ENCODE data around the gene MED14. TPM values are rescaled to one million over a fixed set of nuclear protein-coding genes. Genes with fewer than 3 reads are reported as not detected.

The MED14 gene
- total RNA-seq, 1 donor from 2014 or later: 52.7 TPM

DNA sequence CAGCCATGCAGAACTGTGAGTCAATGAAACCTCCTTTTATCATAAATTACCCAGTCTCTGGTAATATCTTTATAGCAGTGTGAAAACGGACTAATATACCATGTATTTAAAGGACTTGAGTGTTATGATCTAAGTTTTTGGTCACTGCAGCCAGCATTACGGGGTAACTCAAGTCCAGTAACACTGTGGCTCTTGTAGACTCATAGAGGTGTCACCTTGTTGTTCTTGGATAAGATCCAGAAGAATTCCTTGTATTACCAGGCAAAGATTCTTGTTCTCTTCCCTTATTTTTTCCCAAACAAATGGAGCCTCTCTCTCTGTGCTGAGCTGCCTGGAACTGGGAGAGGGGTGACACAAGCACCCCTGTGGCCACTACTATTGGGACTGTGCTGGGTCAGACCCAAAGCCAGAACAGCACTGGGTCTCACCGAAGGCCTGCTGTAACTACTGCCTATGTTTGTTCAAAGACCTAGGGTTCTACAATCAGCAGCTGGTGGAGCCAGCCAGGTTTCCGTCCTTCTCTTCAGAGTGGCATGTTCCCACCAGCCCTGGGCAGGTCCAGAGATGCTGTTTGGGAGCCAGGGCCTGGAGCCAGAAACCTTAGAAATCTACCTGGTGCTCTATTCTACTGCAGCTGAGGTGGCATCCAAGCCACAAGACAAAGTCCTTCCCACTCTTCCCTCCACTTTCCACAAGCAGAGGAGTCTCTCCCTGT lies 43.7 kb upstream of the MED14 start:
- Mint-ChIP-seq H3K36me3 (ENCODE audit: low read depth) (no peaks in the 10 kb centered on the region), H3K27me3 (ENCODE audit: low read depth) (no peaks in the 10 kb centered on the region), H3K27ac (ENCODE audit: unreplicated experiment) (no peak overlapping the region), H3K4me1 (peaks cover under 1% of the 10 kb centered on the region), H3K4me3 (no peak overlapping the region), H3K9me3 (peaks cover 2% of the 10 kb centered on the region)
- DNase-seq (ENCODE audit: low read depth, low spot score): no peak
- TF ChIP-seq, protein P1, sequence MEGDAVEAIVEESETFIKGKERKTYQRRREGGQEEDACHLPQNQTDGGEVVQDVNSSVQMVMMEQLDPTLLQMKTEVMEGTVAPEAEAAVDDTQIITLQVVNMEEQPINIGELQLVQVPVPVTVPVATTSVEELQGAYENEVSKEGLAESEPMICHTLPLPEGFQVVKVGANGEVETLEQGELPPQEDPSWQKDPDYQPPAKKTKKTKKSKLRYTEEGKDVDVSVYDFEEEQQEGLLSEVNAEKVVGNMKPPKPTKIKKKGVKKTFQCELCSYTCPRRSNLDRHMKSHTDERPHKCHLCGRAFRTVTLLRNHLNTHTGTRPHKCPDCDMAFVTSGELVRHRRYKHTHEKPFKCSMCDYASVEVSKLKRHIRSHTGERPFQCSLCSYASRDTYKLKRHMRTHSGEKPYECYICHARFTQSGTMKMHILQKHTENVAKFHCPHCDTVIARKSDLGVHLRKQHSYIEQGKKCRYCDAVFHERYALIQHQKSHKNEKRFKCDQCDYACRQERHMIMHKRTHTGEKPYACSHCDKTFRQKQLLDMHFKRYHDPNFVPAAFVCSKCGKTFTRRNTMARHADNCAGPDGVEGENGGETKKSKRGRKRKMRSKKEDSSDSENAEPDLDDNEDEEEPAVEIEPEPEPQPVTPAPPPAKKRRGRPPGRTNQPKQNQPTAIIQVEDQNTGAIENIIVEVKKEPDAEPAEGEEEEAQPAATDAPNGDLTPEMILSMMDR (conservative IDR thresholded peaks at IDR 0.05): no peak

DNA sequence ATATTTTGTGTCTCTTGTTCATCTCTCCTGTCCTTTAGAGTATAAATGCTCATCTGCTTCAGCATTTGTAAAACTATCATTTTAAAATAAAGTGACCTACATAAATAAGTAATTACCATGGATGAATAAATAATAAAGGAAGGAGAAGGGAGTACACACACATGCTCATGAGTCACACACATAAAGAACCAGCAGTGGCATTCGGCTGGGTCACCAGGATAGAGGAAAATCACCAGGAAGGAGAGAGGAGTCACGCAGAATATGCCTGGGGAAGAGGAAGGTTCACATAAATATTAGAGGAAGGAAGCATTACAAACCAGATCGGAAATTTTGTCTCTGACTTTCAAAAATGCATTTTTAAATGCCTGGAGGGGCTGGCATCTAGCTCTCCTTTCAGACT lies 38.5 kb upstream of the MED14 start:
- Mint-ChIP-seq H3K4me1 (peaks cover 5% of the 10 kb centered on the region), H3K9me3 (peaks cover 3% of the 10 kb centered on the region), H3K27ac (ENCODE audit: unreplicated experiment) (no peak overlapping the region), H3K36me3 (ENCODE audit: low read depth) (no peaks in the 10 kb centered on the region), H3K27me3 (ENCODE audit: low read depth) (no peaks in the 10 kb centered on the region), H3K4me3 (no peak overlapping the region)
- TF ChIP-seq, protein P1 (conservative IDR thresholded peaks at IDR 0.05): no peak
- no peak for DNase-seq (ENCODE audit: low read depth, low spot score)

DNA sequence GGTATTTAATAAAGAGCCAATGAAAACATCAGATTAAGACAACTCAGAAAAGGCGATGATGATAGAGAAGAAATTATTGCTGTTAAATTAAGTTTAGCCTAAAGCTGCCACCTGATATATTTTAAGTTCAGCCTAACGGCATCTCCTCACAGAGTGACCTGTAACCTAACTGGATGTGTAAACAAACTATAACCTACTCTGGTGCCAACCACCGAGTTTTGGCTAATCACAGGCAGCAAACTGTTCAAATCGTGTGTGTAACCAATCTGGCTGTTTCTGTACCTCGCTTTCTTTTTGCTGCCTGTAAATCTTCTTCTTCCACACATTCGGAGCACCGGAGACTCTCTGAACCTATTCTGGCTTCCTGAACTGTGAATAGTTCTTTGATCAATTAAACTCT lies 37.8 kb upstream of the MED14 start:
- TF ChIP-seq, protein P1 (conservative IDR thresholded peaks at IDR 0.05): no peak
- H3K4me1 Mint-ChIP-seq: peaks cover 5% of the 10 kb centered on the region
- no peak overlapping the region for H3K27ac Mint-ChIP-seq (ENCODE audit: unreplicated experiment)
- DNase-seq (ENCODE audit: low read depth, low spot score): no peak
- no peak overlapping the region for H3K4me3 Mint-ChIP-seq
- peaks cover 3% of the 10 kb centered on the region for H3K9me3 Mint-ChIP-seq
- no peaks in the 10 kb centered on the region for H3K36me3 Mint-ChIP-seq (ENCODE audit: low read depth)
- H3K27me3 Mint-ChIP-seq (ENCODE audit: low read depth): no peaks in the 10 kb centered on the region

DNA sequence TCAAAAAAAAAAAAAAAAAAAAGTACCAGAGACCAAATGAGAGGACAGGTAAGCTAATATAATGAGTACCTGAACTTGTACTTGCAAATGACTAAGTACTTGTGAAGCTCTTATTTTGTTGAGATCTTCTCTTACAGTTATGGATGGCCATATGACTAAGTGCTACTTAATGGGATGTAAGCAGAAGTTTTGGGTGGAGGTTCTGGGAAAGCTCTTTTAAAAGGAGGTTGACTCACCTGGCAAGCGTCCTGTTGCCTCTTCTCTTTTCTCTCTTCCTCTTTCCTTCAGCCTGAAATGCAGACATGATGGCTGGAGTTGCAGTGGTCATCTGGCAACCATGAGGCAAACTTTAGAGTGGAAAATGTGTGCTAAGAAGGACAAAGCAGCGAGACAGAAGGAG lies 36.9 kb upstream of the MED14 start:
- no peak overlapping the region for H3K27ac Mint-ChIP-seq (ENCODE audit: unreplicated experiment)
- DNase-seq (ENCODE audit: low read depth, low spot score): no peak
- H3K36me3 Mint-ChIP-seq (ENCODE audit: low read depth): no peaks in the 10 kb centered on the region
- peaks cover 5% of the 10 kb centered on the region for H3K4me1 Mint-ChIP-seq
- no peaks in the 10 kb centered on the region for H3K27me3 Mint-ChIP-seq (ENCODE audit: low read depth)
- TF ChIP-seq, protein P1 (conservative IDR thresholded peaks at IDR 0.05): no peak
- H3K4me3 Mint-ChIP-seq: no peak overlapping the region
- peaks cover 3% of the 10 kb centered on the region for H3K9me3 Mint-ChIP-seq

DNA sequence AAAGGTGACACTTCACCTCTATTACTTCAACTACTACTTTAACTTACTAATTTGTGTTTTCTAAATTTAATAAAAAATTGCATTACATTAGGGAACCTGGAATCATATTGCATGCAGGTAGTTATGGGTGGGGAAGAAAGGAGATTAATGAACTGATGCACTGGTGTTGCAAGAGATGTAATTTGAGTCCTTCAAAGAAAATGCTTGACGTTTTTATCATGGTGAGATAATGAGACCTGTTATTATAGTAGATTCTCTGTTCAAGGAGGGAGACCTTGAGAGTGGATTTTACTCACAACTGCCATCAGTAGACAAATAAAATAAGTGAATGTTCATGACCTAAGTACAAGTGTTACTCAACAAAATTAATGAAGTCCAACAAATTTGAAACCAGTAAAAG lies 26.4 kb upstream of the MED14 start:
- Mint-ChIP-seq H3K27ac (ENCODE audit: unreplicated experiment) (no peak overlapping the region), H3K27me3 (ENCODE audit: low read depth) (no peaks in the 10 kb centered on the region), H3K9me3 (peaks cover 12% of the 10 kb centered on the region), H3K4me1 (no peaks in the 10 kb centered on the region), H3K36me3 (ENCODE audit: low read depth) (no peaks in the 10 kb centered on the region), H3K4me3 (no peak overlapping the region)
- TF ChIP-seq, protein P1 (conservative IDR thresholded peaks at IDR 0.05): no peak
- DNase-seq (ENCODE audit: low read depth, low spot score): no peak

All from neural crest cell (in vitro differentiated cells).